ENCODE measurements around the gene KRT16. TPM values are rescaled to one million over a fixed set of nuclear protein-coding genes. Genes with fewer than 3 reads are reported as not detected.

Gene KRT16
- total RNA-seq, 1 donor from 2014 or later = not detected

- Mint-ChIP-seq H3K9me3 (ENCODE audit: unreplicated experiment) (no peaks in the 10 kb centered on the region), H3K27me3 (ENCODE audit: unreplicated experiment) (peaks cover 6% of the 10 kb centered on the region), H3K27ac (ENCODE audit: unreplicated experiment) (no peak overlapping the region), H3K36me3 (ENCODE audit: low read depth, unreplicated experiment) (no peaks in the 10 kb centered on the region), H3K4me3 (ENCODE audit: unreplicated experiment) (no peak overlapping the region), H3K4me1 (ENCODE audit: unreplicated experiment) (peaks cover 4% of the 10 kb centered on the region)
- no peak for DNase-seq (ENCODE audit: low spot score)
- TF ChIP-seq CTCF (IDR thresholded peaks at IDR 0.05; ENCODE audit: unreplicated experiment) = no peak
These were observed 41.5 kb upstream of the KRT16 start for GRCh38 chr17:41653892-41654677.

DNA sequence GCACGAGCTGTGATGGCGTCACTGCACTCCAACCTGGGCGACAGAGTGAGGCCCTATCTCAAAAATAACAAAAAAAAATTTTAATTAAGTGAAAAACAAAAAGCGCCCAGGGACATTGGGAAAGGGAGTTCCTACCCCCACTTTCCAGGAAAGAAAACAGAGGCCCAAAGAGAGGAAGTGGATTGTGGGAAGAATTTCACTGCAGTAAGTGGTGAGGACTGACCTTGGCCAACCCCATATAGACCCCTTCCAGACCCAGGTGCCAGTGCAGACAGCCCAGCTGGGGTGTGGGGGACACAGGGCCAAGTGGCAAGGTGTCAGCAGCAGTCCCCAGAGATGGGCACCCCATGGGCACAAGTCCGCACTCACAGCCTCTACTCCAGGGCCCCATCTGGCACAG, 40.9 kb upstream of the KRT16 start:
- DNase-seq (ENCODE audit: low spot score) = no peak
- Mint-ChIP-seq H3K9me3 (ENCODE audit: unreplicated experiment) (no peaks in the 10 kb centered on the region), H3K27ac (ENCODE audit: unreplicated experiment) (no peak overlapping the region), H3K4me1 (ENCODE audit: unreplicated experiment) (peaks cover 6% of the 10 kb centered on the region), H3K27me3 (ENCODE audit: unreplicated experiment) (peaks cover 5% of the 10 kb centered on the region), H3K36me3 (ENCODE audit: low read depth, unreplicated experiment) (no peaks in the 10 kb centered on the region), H3K4me3 (ENCODE audit: unreplicated experiment) (no peak overlapping the region)
- no peak for TF ChIP-seq CTCF (IDR thresholded peaks at IDR 0.05; ENCODE audit: unreplicated experiment)

DNA sequence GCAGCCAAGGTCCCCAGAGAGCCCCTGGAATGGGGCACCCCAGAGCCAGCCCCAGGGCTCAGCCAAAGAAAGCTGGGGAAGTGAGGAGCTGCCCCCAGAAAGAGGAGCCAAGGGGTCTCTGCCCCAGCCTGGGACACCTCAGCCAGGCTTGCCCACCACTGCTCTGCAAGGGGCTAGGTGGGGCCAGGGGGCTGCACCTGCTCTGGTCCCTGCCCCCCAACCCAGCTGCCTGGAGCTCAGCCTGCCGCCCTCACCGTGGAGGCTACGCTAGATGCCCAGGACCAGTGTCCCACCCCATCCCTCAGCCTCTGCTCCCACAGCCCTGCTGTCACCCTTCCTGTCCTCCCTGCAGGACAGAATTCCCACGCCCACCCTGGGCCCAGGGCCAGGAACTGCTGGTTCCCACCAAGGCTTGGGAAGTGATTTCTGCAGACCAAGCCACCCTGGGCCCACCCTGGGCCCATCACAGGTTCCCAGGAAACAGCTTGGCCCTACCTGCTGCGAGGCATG, 39.9 kb upstream of the KRT16 start:
- H3K9me3 Mint-ChIP-seq (ENCODE audit: unreplicated experiment) = no peaks in the 10 kb centered on the region
- no peak overlapping the region for H3K27ac Mint-ChIP-seq (ENCODE audit: unreplicated experiment)
- no peak for TF ChIP-seq CTCF (IDR thresholded peaks at IDR 0.05; ENCODE audit: unreplicated experiment)
- H3K4me3 Mint-ChIP-seq (ENCODE audit: unreplicated experiment) = no peak overlapping the region
- peaks cover 2% of the 10 kb centered on the region for H3K27me3 Mint-ChIP-seq (ENCODE audit: unreplicated experiment)
- DNase-seq (ENCODE audit: low spot score) = no peak
- H3K4me1 Mint-ChIP-seq (ENCODE audit: unreplicated experiment) = peaks cover 8% of the 10 kb centered on the region
- no peaks in the 10 kb centered on the region for H3K36me3 Mint-ChIP-seq (ENCODE audit: low read depth, unreplicated experiment)

DNA sequence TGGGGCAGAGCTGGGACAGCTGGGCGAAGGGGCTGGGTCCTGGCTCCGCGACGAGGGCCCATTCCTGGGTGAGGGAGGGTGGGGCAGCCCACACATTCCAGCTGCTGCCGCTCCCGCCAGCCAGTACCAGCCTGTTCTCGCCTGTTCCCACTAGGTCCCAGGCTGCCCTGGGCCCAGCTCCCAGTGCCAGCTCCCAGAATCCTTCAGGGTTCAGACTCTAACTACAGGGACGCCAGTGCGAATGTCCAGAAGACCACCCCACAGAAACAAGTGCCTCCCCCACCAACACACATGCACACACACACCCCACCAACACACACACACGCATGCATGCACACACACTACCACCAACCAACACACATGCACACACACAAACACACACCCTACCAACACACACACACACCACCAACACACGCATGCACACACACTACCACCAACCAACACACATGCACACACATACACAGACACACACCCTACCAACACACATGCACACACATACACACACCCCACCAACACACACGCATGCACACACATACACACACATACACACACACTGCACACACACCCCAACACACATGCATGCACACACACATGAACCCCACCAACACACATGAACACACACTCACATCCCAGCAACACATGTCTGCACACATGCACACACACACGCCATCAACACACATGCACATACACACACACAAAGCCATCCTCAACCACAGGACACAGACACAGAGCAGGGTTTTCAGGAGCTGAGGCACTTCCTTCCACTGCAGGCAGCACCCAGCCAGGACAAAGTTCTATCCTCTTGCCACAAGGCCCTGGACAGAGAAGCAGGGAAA, 39.3 kb upstream of the KRT16 start:
- H3K27ac Mint-ChIP-seq (ENCODE audit: unreplicated experiment) = peak overlapping the region; percentile 44

More for the DNA sequence above, 39.3 kb upstream of the KRT16 start:
- no peak for TF ChIP-seq CTCF (IDR thresholded peaks at IDR 0.05; ENCODE audit: unreplicated experiment)
- Mint-ChIP-seq H3K27me3 (ENCODE audit: unreplicated experiment) (peaks cover 2% of the 10 kb centered on the region), H3K36me3 (ENCODE audit: low read depth, unreplicated experiment) (no peaks in the 10 kb centered on the region), H3K9me3 (ENCODE audit: unreplicated experiment) (no peaks in the 10 kb centered on the region), H3K4me3 (ENCODE audit: unreplicated experiment) (peak overlapping the region; percentile 39), H3K4me1 (ENCODE audit: unreplicated experiment) (peaks cover 10% of the 10 kb centered on the region)
- DNase-seq (ENCODE audit: low spot score) = no peak
